DMS 273 (cell line): Measurements from ENCODE around the gene VWF.
"Not testable (repeated sequence)": the region's sequence is repeated elsewhere in the genome, so short reads cannot be mapped to it uniquely, and the experiment has no call there.

Source experiments
- DNase-seq: peaks from one replicate; lab custom pipeline; 2025; ENCODE audit not compliant: unreplicated experiment; lab: John Stamatoyannopoulos, UW

The VWF gene

DNA sequence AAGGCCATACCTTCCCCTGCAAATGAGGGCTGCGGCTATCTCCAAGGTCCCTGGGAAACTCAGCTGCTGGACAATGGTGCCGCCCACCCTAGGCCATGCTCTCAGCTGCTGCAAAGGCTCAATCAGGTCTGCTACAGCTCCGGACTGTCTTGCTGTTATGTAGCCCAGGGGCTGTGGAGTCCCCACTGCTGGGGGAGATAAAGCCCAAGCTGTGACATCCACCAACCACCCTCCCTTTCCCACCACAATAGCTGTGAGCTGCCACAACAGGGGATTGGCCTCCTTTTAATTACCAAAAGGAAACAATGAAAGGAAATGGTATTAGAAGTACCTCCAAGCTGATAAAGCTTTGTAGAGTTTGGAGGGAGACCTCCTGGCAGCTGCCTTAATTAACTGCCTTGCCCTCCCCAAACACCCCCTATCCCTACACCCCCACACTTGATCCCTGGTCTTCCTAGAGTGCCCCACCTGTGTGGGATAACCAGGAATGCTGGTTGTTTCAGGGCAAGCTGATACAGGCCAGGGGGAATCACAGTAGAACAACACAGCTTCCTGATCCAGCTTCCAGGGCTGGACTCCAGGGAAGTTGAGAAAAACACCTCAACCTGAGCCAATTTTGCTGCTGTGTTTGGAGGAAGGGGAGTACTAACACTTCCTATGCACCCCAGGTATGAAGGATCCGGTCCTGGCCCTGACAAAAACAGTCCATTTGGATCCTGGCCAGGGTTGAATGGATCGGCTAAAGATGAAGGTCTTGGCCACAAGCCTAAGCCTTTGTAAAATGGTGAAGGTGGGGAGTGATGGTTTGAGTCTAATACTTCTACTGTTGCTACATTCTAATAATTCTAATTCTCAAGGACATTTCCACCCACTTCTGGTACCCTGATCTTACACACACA, at the start of gene VWF:
Gene VWF (minus strand): TSS at position 260 of the 899 bp plus-strand sequence. CDS start 1,474 bp downstream, outside the sequence.
- DNase-seq: peak; percentile 15

DNA sequence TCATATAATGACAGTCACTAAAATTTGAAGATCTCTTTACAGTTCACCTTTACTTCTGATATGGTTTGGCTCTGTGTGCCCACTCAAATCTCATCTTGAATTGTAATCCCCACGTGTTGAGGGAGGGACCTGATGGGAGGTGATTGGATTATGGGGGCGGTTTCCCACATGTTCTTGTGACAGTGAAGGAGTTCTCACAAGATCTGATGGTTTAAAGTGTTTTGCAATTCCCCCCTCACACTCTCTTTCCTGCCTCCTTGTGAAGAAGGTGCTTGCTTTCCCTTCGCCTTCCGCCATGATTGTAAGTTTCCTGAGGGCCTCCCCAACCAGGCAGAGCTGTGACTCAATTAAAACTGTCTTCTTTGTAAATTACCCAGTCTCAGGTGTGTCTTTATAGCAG, 48.4 kb upstream of the VWF start:
- no peak for DNase-seq

GRCh38 chr12:6172086-6172485, 47.6 kb upstream of the VWF start:
- no peak for DNase-seq

DNA sequence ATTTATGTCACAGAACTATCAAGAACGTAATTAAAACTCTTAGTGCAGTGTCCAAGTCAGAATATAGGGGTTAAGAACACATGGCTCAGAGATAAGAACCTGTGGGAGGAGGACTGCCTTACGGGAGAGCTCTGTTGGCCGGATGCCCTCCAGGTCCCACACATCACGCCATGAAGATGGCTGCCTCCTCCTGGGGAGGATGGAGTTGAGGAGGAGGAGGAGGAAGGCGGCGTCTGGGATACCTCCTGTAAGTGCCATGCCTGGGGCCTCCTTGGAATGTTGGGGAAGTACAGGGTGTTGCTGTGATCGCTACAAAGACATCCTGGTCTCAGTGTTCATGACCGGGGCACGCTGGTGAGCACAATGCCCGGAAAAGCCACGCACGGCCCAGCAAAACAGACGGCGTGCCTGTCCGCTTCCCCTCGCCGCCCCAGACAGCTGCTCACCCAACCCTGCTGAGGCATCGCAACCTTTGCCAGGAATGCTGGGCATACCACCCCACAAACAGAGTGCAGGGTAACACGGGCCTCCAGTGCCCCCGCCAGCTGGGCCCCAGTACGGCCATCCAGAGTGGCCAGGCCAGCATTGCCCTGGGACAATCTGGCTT, 47.0 kb upstream of the VWF start:
- DNase-seq: no peak

- DNase-seq: no peak
Observed at GRCh38 chr12:6167327-6168280, 43.1 kb upstream of the VWF start.

GRCh38 chr12:6166808-6167207, 42.3 kb upstream of the VWF start:
- no peak for DNase-seq

DNA sequence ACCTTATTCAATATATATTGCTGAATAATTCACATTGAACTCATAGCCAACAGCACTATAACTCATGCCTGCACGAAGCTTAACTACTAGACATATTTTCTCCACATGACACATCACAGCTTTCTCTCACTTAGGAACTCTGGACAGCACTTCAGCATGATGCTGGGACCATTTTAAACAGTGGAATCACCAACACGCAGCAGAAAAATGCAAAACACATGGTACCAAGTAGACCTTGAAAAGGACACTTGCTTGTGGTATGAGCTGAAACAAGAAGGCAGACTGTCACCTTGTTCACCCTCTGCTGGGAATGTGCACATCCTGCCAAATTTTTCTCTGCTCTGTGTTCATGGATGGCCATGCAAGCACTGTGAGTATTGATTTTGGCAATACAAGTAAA, 40.9 kb upstream of the VWF start:
- DNase-seq: no peak

- DNase-seq: no peak
Observed at GRCh38 chr12:6163416-6164060, 39.1 kb upstream of the VWF start.

DNA sequence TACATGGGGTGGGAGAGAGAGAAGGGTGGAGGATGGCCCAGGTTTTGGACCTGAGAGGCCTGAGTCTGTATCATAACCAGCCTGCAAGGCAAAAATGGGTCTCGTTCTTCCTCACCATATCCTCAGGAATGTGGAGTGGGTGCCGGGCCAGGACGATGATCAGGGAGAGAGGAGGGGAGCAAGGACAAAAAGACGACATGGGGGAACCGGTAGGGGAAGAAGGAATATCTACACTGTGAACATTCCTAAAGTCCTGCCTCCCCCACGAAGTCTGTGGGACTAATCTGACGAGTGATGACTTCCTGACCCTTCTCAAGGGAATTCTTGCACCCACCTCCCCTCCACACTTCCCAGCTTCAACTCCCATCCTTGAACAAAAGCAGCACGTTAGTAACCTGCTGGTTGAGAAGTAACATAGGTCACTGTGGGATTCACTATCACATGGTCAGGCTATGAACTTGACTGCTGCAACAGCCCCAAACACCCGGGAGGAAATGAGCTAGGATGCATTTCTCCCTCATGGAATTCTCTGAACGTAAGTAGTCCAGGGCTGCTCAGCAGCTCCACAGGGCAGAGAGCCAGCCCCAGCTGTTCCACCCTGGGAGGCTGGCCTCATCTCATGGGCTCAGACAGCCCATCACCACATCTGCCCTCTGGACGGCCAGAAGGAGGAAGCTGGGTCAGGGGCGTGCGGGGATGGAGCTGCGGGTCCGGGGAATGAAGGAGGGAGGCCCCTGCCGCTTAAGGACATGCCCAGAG, 36.8 kb upstream of the VWF start:
- peak; percentile 6 for DNase-seq

GRCh38 chr12:6160049-6160649, 35.7 kb upstream of the VWF start:
- not testable (repeated sequence) for DNase-seq

GRCh38 chr12:6159166-6160011, 34.9 kb upstream of the VWF start:
- not testable (repeated sequence) for DNase-seq

DNA sequence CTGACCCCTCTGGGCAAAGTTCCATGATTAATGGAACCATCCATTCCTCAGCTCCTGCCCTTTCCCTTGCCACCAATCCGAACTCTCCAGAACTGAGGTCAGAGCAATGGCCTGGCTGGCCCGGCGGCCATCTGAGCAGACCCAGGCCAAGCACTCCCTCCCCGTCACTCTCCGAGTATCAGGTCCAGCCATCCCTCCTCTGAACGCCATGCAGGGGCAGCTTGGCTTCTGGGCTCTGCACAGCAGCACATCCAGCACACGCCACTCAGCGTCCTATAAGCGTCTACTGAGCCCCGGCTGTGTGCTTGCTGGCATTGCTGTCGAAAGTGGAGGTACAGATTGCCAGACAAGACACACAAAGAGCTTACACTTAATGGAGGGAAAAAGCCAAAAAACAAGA, 34.3 kb upstream of the VWF start:
- no peak for DNase-seq

DNA sequence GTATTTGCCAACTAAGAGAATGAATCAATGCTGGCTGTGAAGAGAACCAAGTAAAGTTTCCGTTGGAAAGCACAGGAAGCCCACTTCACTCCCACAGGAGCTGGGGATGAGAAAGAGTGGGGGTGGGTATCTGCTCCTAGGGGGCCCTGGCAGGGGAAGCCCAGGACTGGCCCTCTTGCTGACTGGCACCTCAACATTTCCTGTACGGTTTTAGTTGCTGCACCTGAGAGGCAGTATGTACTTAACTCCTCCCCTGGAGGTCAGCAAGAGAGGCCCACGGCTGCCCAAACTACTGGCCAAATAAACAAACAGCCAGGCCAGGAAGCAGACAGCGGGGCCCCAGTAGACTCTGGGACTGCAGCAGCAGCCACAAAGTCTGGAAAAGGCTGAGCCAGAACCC, 33.8 kb upstream of the VWF start:
- DNase-seq: no peak

GRCh38 chr12:6157482-6157881, 33.0 kb upstream of the VWF start:
- no peak for DNase-seq

- DNase-seq: no peak
Observed at GRCh38 chr12:6154730-6155459, 30.4 kb upstream of the VWF start.

GRCh38 chr12:6148722-6149121, 24.3 kb upstream of the VWF start:
- DNase-seq: not testable (repeated sequence)

DNA sequence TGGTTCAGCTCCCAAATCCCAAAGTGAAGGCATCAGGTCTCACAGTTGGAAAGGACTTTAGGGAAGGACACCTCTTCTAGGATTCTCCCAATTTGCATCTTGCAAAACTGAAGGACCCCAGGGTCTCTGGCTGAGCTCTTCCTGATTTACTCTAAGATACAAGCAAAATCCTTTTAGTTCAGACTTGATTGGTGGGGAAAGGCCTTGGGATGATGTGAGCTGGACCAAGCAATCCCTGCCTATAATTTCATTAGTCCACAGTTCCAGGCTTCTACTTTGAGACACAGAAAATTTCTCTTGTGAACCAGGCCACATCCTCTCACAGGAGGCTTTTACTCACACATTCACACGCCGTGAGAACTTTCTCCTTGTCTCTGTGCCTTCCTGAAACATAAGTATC, 23.6 kb upstream of the VWF start:
- no peak for DNase-seq

DNA sequence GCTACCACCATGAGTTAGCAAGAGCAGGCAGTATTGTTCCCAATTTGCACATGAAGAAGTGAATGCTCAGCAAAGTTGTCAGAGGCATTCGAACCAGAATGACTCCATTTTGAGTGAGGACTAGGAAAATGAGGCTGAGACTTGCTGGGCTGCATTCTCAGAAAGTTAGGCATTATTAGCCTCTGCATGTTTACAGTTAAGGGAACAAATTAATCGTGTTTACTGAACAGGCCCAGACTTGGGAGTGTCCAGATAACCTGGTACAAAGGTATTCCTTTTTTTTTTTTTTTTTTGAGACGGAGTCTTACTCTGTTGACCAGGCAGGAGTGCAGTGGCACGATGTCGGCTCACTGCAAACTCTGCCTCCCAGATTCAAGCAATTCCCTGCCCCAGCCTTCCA, 22.5 kb upstream of the VWF start:
- no peak for DNase-seq
